DOHH2 (cell line): ENCODE results near the gene PCGF3.

Experiments
- CTCF ChIP-seq: fragments of 200-600 bp; sonication (generic); IDR thresholded peaks from one replicate; pipeline ENCODE4 v1.5.1; 2014; ENCODE audit warnings: antibody characterized with exemption, mild to moderate bottlenecking, low read depth, low read length; ENCODE audit not compliant: poor library complexity, severe bottlenecking
- EZH2phosphoT487 ChIP-seq: fragments of 200-600 bp; sonication (generic); IDR thresholded peaks from 2 replicates; pipeline ENCODE4 v1.6.1; 2017; ENCODE audit warnings: borderline replicate concordance, mild to moderate bottlenecking, antibody characterized with exemption, low read length, moderate library complexity, mixed read lengths

- TF ChIP-seq CTCF (no peak), EZH2phosphoT487 (no peak)
Measured at GRCh38 chr4:757111-757510, 51.5 kb downstream of the PCGF3 start.
